UCSD-AML1 (cell line): ENCODE measurements around the gene SPEG.

ENCODE experiments used
- DNase-seq: peaks from one replicate; lab custom pipeline; 2025; ENCODE audit not compliant: unreplicated experiment; lab: John Stamatoyannopoulos, UW

Gene SPEG

GRCh38 chr2:219509780-219510511 lies 75.3 kb downstream of the SPEG start:
- DNase-seq, result peak; percentile 76

GRCh38 chr2:219510512-219511135 lies 76.0 kb downstream of the SPEG start:
- no peak for DNase-seq

- no peak for DNase-seq
Observed at GRCh38 chr2:219511547-219512325, 77.1 kb downstream of the SPEG start.

- no peak for DNase-seq
Observed at GRCh38 chr2:219512524-219513216, 78.0 kb downstream of the SPEG start.

- no peak for DNase-seq
Observed at GRCh38 chr2:219513787-219514186, 79.1 kb downstream of the SPEG start.

GRCh38 chr2:219514196-219514761 lies 79.6 kb downstream of the SPEG start, which contains the start of gene ASIC4:
TSS of gene ASIC4 (plus strand) at chr2:219514482. CDS start at chr2:219514725, 243 bp downstream.
- DNase-seq, result peak; percentile 63

GRCh38 chr2:219514836-219515235 lies 80.2 kb downstream of the SPEG start:
- no peak for DNase-seq

GRCh38 chr2:219515874-219516629 lies 81.4 kb downstream of the SPEG start:
- no peak for DNase-seq

GRCh38 chr2:219516888-219517287 lies 82.2 kb downstream of the SPEG start:
- no peak for DNase-seq

GRCh38 chr2:219517954-219518778 lies 83.5 kb downstream of the SPEG start:
- DNase-seq, result no peak

GRCh38 chr2:219519526-219519916 lies 84.9 kb downstream of the SPEG start:
- DNase-seq, result no peak

GRCh38 chr2:219520079-219520478 lies 85.4 kb downstream of the SPEG start:
- no peak for DNase-seq

- DNase-seq, result peak; percentile 58
Observed at GRCh38 chr2:219521066-219521880, 86.6 kb downstream of the SPEG start.

GRCh38 chr2:219522111-219523030 lies 87.7 kb downstream of the SPEG start:
- no peak for DNase-seq

GRCh38 chr2:219523031-219523671 lies 88.5 kb downstream of the SPEG start:
- no peak for DNase-seq

GRCh38 chr2:219524817-219525216 lies 90.2 kb downstream of the SPEG start:
- DNase-seq, result no peak
